A673 (cell line): ENCODE results near the gene GPX8. TPM values are rescaled to one million over a fixed set of nuclear protein-coding genes. Genes with fewer than 3 reads are reported as not detected.

Source experiments
- BruUV-seq: library from RNA; stranded (reverse); fragments of 400-500 nt; replicated peaks from 2 replicates; lab custom pipeline; 2021; lab: Mats Ljungman, UMichigan
- CTCF ChIA-PET: fragments of 300-600 bp; sonication (Branson Sonifier 250); formaldehyde crosslinking; loops from one replicate; lab custom pipeline; 2022; ENCODE audit warnings: antibody characterized with exemption; lab: Charles Lee
- POLR2A ChIA-PET: fragments of 300-600 bp; sonication (Branson Sonifier 250); formaldehyde crosslinking; loops from one replicate; lab custom pipeline; 2022; ENCODE audit warnings: antibody characterized with exemption; ENCODE audit not compliant: low non-redundant PET; lab: Charles Lee
- DNase-seq: peaks from one replicate; pipeline ENCODE4 v3.0.0-alpha.2; 2015; ENCODE audit warnings: low spot score
- H3K27ac ChIP-seq: fragments of 200-600 bp; sonication (generic); 2 replicates; pipeline ENCODE4 v1.5.1; 2016; ENCODE audit warnings: mixed run types, low read depth, mild to moderate bottlenecking, mixed read lengths, antibody characterized with exemption, low read length; ENCODE audit not compliant: poor library complexity, severe bottlenecking
- H3K27me3 ChIP-seq: fragments of 200-600 bp; sonication (generic); replicated peaks from 2 replicates; pipeline ENCODE4 v1.6.1; 2017; ENCODE audit warnings: mixed run types, low read depth, mild to moderate bottlenecking, mixed read lengths, antibody characterized with exemption, low read length; ENCODE audit not compliant: insufficient read depth, poor library complexity
- H3K36me3 ChIP-seq: fragments of 200-600 bp; sonication (generic); 2 replicates; pipeline ENCODE4 v1.6.1; 2016; ENCODE audit warnings: mixed run types, mild to moderate bottlenecking, mixed read lengths, antibody characterized with exemption, low read length; ENCODE audit not compliant: insufficient read depth, poor library complexity, severe bottlenecking
- H3K4me1 ChIP-seq: fragments of 200-600 bp; sonication (generic); 2 replicates; pipeline ENCODE4 v1.6.1; 2017; ENCODE audit warnings: mixed run types, mild to moderate bottlenecking, mixed read lengths, antibody characterized with exemption, low read length; ENCODE audit not compliant: insufficient read depth, poor library complexity, severe bottlenecking
- H3K4me3 ChIP-seq: fragments of 200-600 bp; sonication (generic); 2 replicates; pipeline ENCODE4 v1.5.1; 2016; ENCODE audit warnings: low read depth, mixed run types, mild to moderate bottlenecking, mixed read lengths, low read length; ENCODE audit not compliant: poor library complexity, severe bottlenecking
- H3K9me3 ChIP-seq: fragments of 200-600 bp; sonication (generic); 2 replicates; pipeline ENCODE4 v1.6.1; 2016; ENCODE audit warnings: mixed run types, low read depth, mild to moderate bottlenecking, mixed read lengths, antibody characterized with exemption, low read length; ENCODE audit not compliant: poor library complexity, severe bottlenecking
- CTCF ChIP-seq: fragments of 300-800, 200-600 bp; sonication (generic); conservative IDR thresholded peaks from 2 replicates; pipeline ENCODE4 v1.5.1; 2017; ENCODE audit warnings: low read depth, mild to moderate bottlenecking, antibody characterized with exemption, low read length, moderate library complexity, mixed read lengths
- EZH2 ChIP-seq: fragments of 200-600 bp; sonication (generic); IDR thresholded peaks from 2 replicates; pipeline ENCODE4 v1.6.1; 2017; ENCODE audit warnings: borderline replicate concordance, low read depth, mild to moderate bottlenecking, mixed read lengths, antibody characterized with exemption, low read length; ENCODE audit not compliant: poor library complexity, severe bottlenecking
- intact Hi-C: fragments of 100-400 bp; cut with micrococcal nuclease; formaldehyde crosslinking; loops from one replicate; pipeline ENCODE4 v1.10.0; 2022; ENCODE audit not compliant: unreplicated experiment
- total RNA-seq: library from RNA; stranded (reverse); gene quantifications from 2 replicates; pipeline ENCODE4 v1.2.3, GENCODE V29; 2021

GPX8 gene
- total RNA-seq, 1 experiment from 2014 or later = 54.7 TPM

- H3K36me3 ChIP-seq = no peaks in the 10 kb centered on the region
- TF ChIP-seq EZH2 (no peak), CTCF (no peak)
- ChIA-PET POLR2A (no interaction called here), CTCF (no interaction called here)
- H3K27ac ChIP-seq = no peak overlapping the region
- no TSS peak for BruUV-seq
- H3K27me3 ChIP-seq = peaks cover 21% of the 10 kb centered on the region
- no peak overlapping the region for H3K4me3 ChIP-seq
- no peaks in the 10 kb centered on the region for H3K9me3 ChIP-seq
- no peaks in the 10 kb centered on the region for H3K4me1 ChIP-seq
- intact Hi-C loops = loop anchor here (5.0 to 10.0 kb wide), 2 partner anchors 635 to 907 kb away; partner anchors contain the start of gene SNX18
- no peak for DNase-seq
Observed at GRCh38 chr5:55149308-55149795, 10.6 kb upstream of the GPX8 start.

DNA sequence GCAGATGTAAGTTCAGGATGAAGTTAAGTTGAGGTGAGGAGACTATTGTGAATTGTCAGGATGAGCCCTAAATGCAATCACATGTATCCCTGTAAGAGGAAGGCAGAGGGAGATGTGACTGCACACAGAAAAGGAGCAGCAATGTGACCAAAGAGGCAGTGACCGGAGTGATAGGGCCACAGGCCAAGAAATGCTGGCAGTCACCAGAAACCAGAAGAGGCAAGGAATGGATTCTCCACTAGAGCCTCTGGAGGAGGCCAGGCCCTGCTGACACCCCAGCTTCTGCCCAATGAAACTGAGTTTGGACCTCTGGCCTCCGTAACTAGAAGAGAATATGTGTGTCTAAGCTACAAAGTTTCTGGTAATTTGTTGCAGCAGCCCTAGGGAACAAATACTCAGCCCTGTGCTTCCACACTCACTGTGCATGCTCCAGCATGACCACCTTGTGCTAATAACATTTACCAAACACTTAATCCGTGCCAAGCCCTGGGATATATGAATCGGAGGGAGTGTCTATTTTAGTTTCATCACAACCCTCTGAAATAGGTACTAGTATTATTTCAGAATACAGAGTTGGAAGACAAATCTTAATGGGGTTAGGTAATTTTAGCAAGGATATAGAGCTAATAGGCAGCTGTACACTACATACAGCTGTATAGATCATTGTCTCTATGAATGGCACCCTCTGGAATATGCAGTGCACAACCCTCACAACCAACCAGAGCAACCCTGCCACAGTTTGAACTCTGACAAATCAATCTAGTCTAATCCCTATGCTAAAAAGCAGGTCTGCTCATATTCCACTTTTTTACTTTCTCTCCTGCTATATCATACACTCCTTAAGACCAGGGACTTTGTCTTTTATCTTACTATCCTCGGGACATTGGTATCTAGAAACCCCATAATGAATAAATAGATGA is 7.8 kb upstream of the GPX8 start:
- DNase-seq = no peak
- Histone ChIP-seq H3K27ac (no peak overlapping the region), H3K4me1 (no peaks in the 10 kb centered on the region), H3K9me3 (no peaks in the 10 kb centered on the region), H3K27me3 (peaks cover 7% of the 10 kb centered on the region), H3K36me3 (no peaks in the 10 kb centered on the region), H3K4me3 (no peak overlapping the region)
- ChIA-PET POLR2A (no interaction called here), CTCF (no interaction called here)
- intact Hi-C loops = no loop called here
- no peak for TF ChIP-seq CTCF
- TF ChIP-seq EZH2 = no peak
- BruUV-seq = no TSS peak

- Histone ChIP-seq H3K4me1 (no peaks in the 10 kb centered on the region), H3K9me3 (no peaks in the 10 kb centered on the region), H3K27ac (no peak overlapping the region), H3K4me3 (no peak overlapping the region), H3K27me3 (peaks cover 7% of the 10 kb centered on the region), H3K36me3 (no peaks in the 10 kb centered on the region)
- no TSS peak for BruUV-seq
- ChIA-PET CTCF (no interaction called here), POLR2A (no interaction called here)
- intact Hi-C loops = no loop called here
- TF ChIP-seq EZH2 (no peak), CTCF (no peak)
- no peak for DNase-seq
Observed at GRCh38 chr5:55154873-55155272, 5.1 kb upstream of the GPX8 start.
